ENCODE results near the gene KRT76.

KRT76 gene

GRCh38 chr12:52776913-52777395 is at the start of gene KRT76:
Gene KRT76, minus strand, starts transcription at chr12:52777345. Its CDS starts 54 bp downstream, at chr12:52777291.
- H3K27ac ChIP-seq (ENCODE audit: low read length), result no peak within 1 kb of the TSS
- no peak within 1 kb of the TSS for H3K9ac ChIP-seq (ENCODE audit: low read depth, low read length)
- H3K36me3 ChIP-seq (ENCODE audit: insufficient read depth, low read depth, low read length), result no peaks in the 10 kb centered on the region
- H3K9me3 ChIP-seq (ENCODE audit: insufficient read depth, low read depth, low read length), result no peaks in the 10 kb centered on the region
- no peak within 1 kb of the TSS for H3K4me3 ChIP-seq (ENCODE audit: low read length)
- peaks cover 4% of the 10 kb centered on the region; the same call in 1 of the 2 replicates for H3K27me3 ChIP-seq (ENCODE audit: insufficient read depth, low read length)
- H3K4me1 ChIP-seq (ENCODE audit: insufficient read depth, low read length), result no peaks in the 10 kb centered on the region

DNA sequence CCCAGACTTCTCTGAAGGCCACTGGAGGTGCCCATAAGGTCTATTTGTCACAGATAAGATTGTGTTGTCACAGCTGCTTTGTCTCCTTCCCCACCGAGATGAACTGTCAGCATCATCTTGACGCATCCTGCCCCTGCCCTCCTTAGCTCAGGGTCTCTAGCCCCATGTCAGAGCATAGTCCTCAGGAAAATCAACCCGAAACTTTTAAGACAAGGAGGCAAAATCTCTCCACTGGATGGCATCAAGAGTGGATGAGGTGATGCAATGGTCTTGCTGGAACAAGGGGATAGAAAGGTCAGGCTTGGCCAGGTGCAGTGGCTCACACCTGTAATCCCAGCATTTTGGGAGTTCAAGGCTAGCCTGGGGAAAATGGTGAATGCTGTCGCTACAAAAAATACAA is 48.8 kb upstream of the KRT76 start:
- Histone ChIP-seq H3K9ac (ENCODE audit: low read depth, low read length) (no peak overlapping the region), H3K4me1 (ENCODE audit: insufficient read depth, low read length) (no peaks in the 10 kb centered on the region), H3K27me3 (ENCODE audit: insufficient read depth, low read length) (no peaks in the 10 kb centered on the region; the same call in 1 of the 2 replicates), H3K36me3 (ENCODE audit: insufficient read depth, low read depth, low read length) (no peaks in the 10 kb centered on the region), H3K9me3 (ENCODE audit: insufficient read depth, low read depth, low read length) (no peaks in the 10 kb centered on the region), H3K4me3 (ENCODE audit: low read length) (no peak overlapping the region), H3K27ac (ENCODE audit: low read length) (no peak overlapping the region)

DNA sequence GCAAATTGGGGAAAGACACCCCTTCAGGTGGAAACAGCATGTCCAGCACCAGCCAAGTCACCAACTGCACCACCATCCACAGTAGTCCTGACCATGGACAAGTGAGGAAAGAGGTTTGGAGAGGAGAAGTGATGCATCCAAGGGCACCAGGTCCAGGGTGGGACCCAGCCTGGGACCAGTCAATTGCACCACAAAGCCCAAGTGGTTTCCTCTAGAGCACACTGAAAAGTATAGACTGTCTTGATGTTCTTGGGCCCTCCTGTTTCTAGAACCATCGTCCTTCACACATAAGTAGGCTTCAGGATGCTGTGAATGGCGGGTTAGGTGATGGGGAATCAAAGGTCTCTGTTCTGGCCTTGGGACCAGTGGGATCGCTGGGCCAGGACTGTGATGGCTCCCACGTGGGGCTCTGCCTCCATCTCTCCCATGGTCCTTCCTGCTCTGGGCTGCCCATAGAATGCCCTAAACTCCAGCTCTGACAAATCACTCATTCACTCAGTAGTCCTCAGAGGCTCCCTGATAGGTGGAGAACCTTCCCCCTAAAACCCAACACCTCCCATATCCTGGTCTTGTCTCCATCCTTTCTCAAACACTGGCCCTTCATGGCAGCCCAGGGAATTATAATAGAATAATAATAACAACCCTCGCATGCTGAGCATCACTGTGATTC is 47.7 kb upstream of the KRT76 start:
- Histone ChIP-seq H3K4me3 (ENCODE audit: low read length) (no peak overlapping the region), H3K27me3 (ENCODE audit: insufficient read depth, low read length) (no peaks in the 10 kb centered on the region; the same call in 1 of the 2 replicates), H3K4me1 (ENCODE audit: insufficient read depth, low read length) (no peaks in the 10 kb centered on the region), H3K9me3 (ENCODE audit: insufficient read depth, low read depth, low read length) (no peaks in the 10 kb centered on the region), H3K9ac (ENCODE audit: low read depth, low read length) (no peak overlapping the region), H3K36me3 (ENCODE audit: insufficient read depth, low read depth, low read length) (no peaks in the 10 kb centered on the region), H3K27ac (ENCODE audit: low read length) (no peak overlapping the region)

DNA sequence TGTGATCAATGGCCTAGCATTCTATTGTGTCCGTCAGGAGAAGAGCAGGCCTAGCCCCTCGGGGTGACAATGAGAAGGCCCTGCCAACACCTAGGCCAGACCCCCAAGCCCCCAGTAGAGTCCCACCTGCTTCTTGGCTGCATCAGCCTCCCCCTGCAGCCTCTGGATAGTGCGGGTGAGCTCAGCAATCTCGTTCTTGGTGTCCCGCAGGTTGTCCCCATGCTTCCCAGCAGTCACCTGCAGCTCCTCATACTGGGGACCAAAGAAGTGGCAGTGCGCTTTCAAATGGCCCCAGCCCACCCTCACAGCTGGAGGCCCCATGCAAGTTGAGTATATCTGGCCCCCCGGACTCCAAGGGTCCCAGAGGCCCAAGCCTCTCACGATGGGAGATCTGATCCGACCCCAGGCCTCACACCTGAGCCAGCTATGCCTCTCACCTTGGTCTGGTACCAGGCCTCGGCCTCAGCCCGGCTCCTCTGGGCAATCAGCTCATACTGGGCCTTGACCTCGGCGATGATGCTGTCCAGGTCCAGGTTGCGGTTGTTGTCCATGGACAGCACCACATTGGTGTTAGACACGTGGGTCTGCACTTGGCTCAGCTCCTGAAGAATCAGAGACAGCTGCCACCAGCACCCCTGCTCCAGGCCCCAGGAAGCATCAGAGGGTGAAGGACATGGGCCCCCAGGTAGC is 46.8 kb upstream of the KRT76 start:
- Histone ChIP-seq H3K4me1 (ENCODE audit: insufficient read depth, low read length) (no peaks in the 10 kb centered on the region), H3K36me3 (ENCODE audit: insufficient read depth, low read depth, low read length) (no peaks in the 10 kb centered on the region), H3K27me3 (ENCODE audit: insufficient read depth, low read length) (no peaks in the 10 kb centered on the region; the same call in 1 of the 2 replicates), H3K27ac (ENCODE audit: low read length) (no peak overlapping the region), H3K4me3 (ENCODE audit: low read length) (no peak overlapping the region), H3K9ac (ENCODE audit: low read depth, low read length) (no peak overlapping the region), H3K9me3 (ENCODE audit: insufficient read depth, low read depth, low read length) (no peaks in the 10 kb centered on the region)

- H3K9ac ChIP-seq (ENCODE audit: low read depth, low read length), result no peak overlapping the region
- no peak overlapping the region for H3K4me3 ChIP-seq (ENCODE audit: low read length)
- H3K4me1 ChIP-seq (ENCODE audit: insufficient read depth, low read length), result no peaks in the 10 kb centered on the region
- no peak overlapping the region for H3K27ac ChIP-seq (ENCODE audit: low read length)
- H3K27me3 ChIP-seq (ENCODE audit: insufficient read depth, low read length), result no peaks in the 10 kb centered on the region; the same call in 1 of the 2 replicates
- no peaks in the 10 kb centered on the region for H3K9me3 ChIP-seq (ENCODE audit: insufficient read depth, low read depth, low read length)
- H3K36me3 ChIP-seq (ENCODE audit: insufficient read depth, low read depth, low read length), result no peaks in the 10 kb centered on the region
Observed at GRCh38 chr12:52822771-52823510, 45.8 kb upstream of the KRT76 start.

- no peaks in the 10 kb centered on the region for H3K9me3 ChIP-seq (ENCODE audit: insufficient read depth, low read depth, low read length)
- H3K36me3 ChIP-seq (ENCODE audit: insufficient read depth, low read depth, low read length), result no peaks in the 10 kb centered on the region
- H3K4me1 ChIP-seq (ENCODE audit: insufficient read depth, low read length), result no peaks in the 10 kb centered on the region
- no peak overlapping the region for H3K9ac ChIP-seq (ENCODE audit: low read depth, low read length)
- H3K4me3 ChIP-seq (ENCODE audit: low read length), result no peak overlapping the region
- no peak overlapping the region for H3K27ac ChIP-seq (ENCODE audit: low read length)
- no peaks in the 10 kb centered on the region; the same call in 1 of the 2 replicates for H3K27me3 ChIP-seq (ENCODE audit: insufficient read depth, low read length)
Observed at GRCh38 chr12:52821826-52822660, 44.9 kb upstream of the KRT76 start.

- no peak overlapping the region for H3K27ac ChIP-seq (ENCODE audit: low read length)
- no peaks in the 10 kb centered on the region; the same call in 1 of the 2 replicates for H3K27me3 ChIP-seq (ENCODE audit: insufficient read depth, low read length)
- no peaks in the 10 kb centered on the region for H3K4me1 ChIP-seq (ENCODE audit: insufficient read depth, low read length)
Observed at GRCh38 chr12:52821071-52821730, 44.1 kb upstream of the KRT76 start.

DNA sequence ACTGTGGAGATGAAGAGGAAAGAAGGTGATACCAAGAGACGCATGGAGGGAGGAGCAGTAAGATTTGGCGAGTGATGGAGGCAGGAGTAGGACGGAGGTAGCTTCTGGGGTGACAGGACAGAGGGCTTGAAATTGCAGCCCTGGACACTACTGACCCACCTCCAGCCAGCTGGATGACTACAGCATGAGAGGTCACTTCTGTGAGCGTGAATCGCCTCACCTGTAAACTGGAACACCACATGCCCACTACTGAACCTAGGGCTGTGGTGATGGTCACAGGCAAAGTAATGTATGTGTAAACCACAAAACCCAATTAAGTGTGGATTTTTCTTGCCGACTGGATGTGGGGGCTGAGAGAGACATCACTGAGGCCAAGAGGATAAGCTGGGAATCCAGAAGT is 43.4 kb upstream of the KRT76 start:
- H3K27me3 ChIP-seq (ENCODE audit: insufficient read depth, low read length), result no peaks in the 10 kb centered on the region; the same call in 1 of the 2 replicates

More at GRCh38 chr12:52821071-52821730, 44.1 kb upstream of the KRT76 start:
- Histone ChIP-seq H3K4me3 (ENCODE audit: low read length) (no peak overlapping the region), H3K36me3 (ENCODE audit: insufficient read depth, low read depth, low read length) (no peaks in the 10 kb centered on the region), H3K9ac (ENCODE audit: low read depth, low read length) (no peak overlapping the region), H3K9me3 (ENCODE audit: insufficient read depth, low read depth, low read length) (no peaks in the 10 kb centered on the region)

GRCh38 chr12:52819731-52820510 is 42.8 kb upstream of the KRT76 start:
- no peak overlapping the region for H3K27ac ChIP-seq (ENCODE audit: low read length)
- H3K4me3 ChIP-seq (ENCODE audit: low read length), result no peak overlapping the region
- no peaks in the 10 kb centered on the region; the same call in 1 of the 2 replicates for H3K27me3 ChIP-seq (ENCODE audit: insufficient read depth, low read length)
- no peaks in the 10 kb centered on the region for H3K36me3 ChIP-seq (ENCODE audit: insufficient read depth, low read depth, low read length)
- H3K4me1 ChIP-seq (ENCODE audit: insufficient read depth, low read length), result no peaks in the 10 kb centered on the region
- no peaks in the 10 kb centered on the region for H3K9me3 ChIP-seq (ENCODE audit: insufficient read depth, low read depth, low read length)
- no peak overlapping the region for H3K9ac ChIP-seq (ENCODE audit: low read depth, low read length)

More for the DNA sequence above, 43.4 kb upstream of the KRT76 start:
- Histone ChIP-seq H3K36me3 (ENCODE audit: insufficient read depth, low read depth, low read length) (no peaks in the 10 kb centered on the region), H3K4me3 (ENCODE audit: low read length) (no peak overlapping the region), H3K9me3 (ENCODE audit: insufficient read depth, low read depth, low read length) (no peaks in the 10 kb centered on the region), H3K4me1 (ENCODE audit: insufficient read depth, low read length) (no peaks in the 10 kb centered on the region), H3K27ac (ENCODE audit: low read length) (no peak overlapping the region), H3K9ac (ENCODE audit: low read depth, low read length) (no peak overlapping the region)

GRCh38 chr12:52818887-52819420 is 41.8 kb upstream of the KRT76 start:
- Histone ChIP-seq H3K27ac (ENCODE audit: low read length) (no peak overlapping the region), H3K9me3 (ENCODE audit: insufficient read depth, low read depth, low read length) (no peaks in the 10 kb centered on the region), H3K4me1 (ENCODE audit: insufficient read depth, low read length) (no peaks in the 10 kb centered on the region), H3K27me3 (ENCODE audit: insufficient read depth, low read length) (no peaks in the 10 kb centered on the region; the same call in 1 of the 2 replicates), H3K4me3 (ENCODE audit: low read length) (no peak overlapping the region), H3K9ac (ENCODE audit: low read depth, low read length) (no peak overlapping the region), H3K36me3 (ENCODE audit: insufficient read depth, low read depth, low read length) (no peaks in the 10 kb centered on the region)
